Right hindlimb (tissue), 1 donor: Measurements from ENCODE around the gene STARD7.

Experiments
- DNase-seq: peaks from one replicate; pipeline ENCODE4 v3.0.0-alpha.2; 2018

Gene STARD7

DNA sequence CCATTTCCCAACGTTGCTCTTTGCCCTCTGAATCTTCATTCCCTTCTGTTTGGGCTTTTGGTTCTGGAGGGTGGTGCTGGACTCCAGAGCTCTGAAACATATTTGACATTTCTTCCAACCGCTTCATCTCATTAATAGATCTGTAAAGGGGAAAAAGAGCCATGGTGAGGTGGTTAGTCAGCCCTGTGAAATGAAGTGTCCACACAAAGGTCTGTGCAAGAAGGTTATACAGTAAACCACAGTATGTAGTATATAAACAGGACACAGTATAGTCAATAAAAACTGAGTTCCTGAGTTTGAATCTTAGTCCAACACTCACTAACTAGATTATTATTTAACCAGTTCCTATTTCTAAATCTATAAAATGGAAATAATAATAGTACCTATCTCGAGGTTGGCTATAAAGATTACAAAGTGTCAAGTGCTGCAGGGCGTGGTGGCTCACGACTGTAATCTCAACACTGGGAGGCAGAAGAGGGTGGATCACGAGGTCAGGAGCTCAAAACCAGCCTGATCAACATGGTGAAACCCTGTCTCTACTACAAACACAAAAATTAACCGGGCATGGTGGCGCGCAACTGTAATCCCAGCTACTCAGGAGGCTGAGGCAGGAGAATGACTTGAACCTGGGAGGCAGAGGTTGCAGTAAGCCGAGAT is 13.1 kb downstream of the STARD7 start:
- no peak for DNase-seq

DNA sequence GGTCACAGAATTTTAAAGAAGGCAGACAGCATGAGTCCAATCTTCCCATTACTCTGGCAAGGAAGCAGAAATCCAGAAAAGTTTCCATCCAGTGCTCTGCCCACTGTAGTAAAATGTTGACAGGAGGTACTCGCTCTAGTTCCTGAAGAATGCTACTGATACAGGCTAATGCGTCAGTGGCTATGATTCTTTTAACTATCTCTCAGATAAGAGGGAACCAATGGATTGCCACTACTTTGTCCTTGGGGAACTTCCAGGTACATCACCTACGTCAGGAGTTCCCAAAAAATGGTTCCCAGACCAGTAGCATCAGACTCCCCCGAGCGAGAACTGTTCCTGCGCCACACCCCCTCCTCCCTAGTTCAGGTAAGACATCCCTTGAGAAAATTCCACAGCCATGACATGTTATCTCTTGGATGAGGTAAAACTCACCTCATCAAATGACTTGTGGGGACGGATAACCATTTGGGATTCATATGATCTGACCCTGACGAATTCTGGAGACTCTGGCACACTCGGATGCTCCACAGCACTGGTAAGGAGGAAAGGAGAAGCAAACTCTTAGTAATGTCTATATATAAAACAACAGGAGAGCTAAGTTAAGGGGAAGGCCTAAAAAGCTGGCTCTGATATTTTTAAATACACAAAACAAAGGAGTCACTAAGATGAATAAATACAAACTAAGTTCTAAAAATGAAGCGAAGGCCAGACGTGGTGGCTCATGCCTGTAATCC is 16.5 kb downstream of the STARD7 start:
- DNase-seq: no peak

DNA sequence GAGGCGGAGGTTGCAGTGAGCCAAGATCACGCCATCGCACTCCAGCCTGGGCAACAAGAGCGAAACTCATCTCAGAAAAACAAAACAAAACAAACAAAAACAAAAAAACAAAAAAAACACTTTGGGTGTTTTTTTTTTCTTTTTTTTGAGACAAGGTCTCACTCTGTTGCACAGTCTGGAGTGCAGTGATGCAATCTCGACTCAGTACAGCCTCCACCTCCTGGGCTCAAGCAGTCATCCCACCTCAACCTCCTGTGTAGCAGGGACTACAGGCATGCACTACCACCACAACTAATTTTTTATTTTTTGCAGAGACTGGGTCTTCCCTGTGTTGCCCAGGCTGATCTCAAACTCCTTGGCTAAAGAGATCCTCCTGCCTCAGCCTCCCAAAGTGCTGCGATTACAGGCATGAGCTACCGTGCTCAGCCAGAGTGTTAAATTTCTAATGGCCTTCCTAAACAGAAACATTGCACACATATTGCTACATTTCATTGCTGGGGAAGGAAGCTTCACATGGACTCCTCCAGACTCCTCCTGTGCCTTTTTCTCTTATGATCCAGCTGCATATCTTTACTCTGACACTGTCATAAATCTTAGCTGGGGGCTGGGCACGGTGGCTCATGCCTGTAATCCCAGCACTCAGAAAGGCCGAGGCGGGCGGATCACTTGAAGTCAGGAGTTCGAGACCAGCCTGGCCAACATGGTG is 19.7 kb downstream of the STARD7 start:
- no peak for DNase-seq

DNA sequence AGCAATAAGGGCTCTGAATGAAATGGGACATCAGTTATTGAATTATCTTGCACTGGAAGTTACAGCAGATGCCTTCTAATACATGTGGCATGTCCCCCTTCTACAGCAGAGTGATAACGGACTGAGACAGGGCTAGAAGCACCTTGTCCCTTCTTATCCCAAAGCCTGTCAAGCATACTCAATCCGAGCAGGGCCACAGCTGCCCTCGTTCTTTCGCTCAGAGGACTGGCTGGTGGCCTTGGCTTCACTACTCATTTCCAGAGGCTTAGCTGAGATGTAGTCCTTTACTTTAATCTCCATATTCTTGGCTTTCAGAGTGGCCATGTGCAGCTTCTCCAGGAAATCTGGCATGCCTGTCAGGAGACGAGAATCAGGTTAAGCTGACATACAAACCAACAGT is 22.1 kb downstream of the STARD7 start:
- DNase-seq: no peak

DNA sequence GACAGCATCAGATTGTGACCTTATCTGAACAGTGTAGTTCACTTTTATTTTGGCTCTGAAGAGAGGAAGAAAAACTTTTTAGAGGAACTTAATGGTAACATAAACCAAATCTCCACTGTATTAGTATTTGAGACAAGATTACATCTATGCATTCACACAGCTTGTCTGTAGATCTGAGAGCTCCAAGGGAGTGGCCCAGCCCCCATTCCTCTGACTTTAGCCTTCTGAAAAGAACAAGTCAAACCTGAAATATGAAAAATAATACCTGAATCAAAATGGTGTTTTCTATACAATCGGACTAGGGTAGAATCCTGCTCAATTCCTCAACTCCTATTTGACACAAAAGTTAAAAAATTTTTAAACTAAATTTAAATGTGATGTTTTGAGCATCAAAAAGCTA is 23.1 kb downstream of the STARD7 start:
- no peak for DNase-seq

DNA sequence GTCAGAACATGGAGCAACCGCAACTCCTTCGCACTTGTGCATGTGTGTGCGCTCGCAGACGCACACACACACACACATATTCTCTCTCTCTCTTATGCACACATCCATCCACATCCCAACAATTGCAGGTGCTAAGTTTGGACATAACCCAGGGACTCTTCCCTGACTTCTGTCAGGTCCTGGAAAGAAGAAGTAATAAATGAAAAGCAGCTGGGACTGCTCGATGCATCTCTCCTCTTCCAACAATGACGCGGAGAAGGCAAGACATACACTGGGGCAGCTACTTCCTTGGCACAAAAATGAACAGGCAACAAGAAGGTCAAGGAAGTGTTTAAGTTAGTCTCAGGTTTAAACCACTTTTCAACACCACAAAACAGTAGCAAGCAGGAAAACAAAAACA is 23.6 kb downstream of the STARD7 start:
- DNase-seq: no peak

DNA sequence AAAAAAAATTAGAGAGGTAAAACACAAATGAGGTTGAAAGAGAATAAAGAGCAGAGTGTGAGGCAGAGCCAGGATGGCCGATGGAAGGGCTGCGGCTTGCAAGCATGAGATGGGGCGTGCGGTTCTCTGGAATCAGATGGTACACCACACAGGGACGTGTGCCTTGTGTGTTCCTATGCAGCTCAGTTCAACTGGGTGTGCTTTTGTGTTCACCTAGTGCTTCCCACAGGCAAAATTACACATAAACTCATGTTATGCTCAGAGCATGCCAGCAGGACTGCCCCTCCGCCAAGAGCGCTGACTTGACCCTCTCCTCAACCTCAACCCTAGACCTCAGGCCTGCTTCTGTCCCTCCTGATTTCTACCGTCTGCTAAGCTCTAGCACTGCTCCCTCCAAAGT is 24.4 kb downstream of the STARD7 start:
- no peak for DNase-seq

DNA sequence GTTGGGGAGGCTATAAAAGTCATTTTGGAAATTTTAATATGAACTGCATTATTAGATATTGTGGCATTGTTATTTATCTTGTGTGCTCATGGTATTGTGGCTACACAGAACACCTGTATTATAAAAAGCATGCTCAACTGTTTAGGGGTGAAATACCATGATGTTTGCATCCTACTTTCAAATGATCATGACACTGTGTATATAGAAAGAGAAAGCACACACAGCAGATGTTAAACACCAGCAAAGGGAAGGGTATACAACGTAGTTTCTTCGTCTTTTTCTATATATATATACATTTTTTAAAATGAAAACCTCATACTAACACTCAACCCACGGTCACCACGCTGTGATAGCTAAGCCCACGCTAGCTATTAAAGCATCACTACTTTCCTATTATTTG is 27.1 kb downstream of the STARD7 start:
- DNase-seq: no peak

DNA sequence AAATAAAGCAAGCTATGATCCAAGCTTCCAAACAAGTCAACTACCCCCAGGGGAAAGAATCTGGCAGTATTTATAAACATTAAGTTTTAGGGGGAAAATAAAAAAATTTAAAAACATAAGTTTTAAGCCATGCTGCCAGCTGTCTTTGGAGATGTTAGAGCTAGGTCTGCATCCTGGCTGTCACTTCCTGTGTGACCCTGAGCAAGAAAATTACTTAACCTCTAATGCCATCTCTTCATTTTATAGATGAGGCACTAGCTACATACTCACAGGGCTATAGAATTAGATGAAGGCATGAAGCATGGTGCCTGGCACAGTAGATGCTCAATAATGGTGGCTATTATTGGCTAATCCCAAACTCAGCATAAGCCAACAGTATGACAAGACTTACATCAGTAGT is 28.1 kb downstream of the STARD7 start:
- no peak for DNase-seq

DNA sequence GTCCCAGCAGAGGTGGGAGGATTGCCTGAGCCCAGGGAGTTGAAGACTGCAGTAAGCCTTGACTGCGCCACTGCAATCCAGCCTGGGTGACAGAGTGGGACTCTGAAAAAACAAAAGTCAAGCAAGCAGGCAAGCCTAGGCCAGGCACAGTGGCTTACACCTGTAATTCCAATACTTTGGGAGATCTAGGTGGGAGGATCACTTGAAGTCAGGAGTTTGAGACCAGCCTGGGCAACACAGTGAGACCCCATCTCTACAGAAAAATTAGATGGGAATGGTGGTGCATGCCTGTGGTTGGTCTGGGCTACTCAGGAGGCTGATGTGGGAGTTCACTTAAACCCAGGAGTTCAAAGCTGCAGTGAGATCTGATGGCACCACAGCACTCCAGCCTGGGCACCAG is 28.6 kb downstream of the STARD7 start:
- no peak for DNase-seq

DNA sequence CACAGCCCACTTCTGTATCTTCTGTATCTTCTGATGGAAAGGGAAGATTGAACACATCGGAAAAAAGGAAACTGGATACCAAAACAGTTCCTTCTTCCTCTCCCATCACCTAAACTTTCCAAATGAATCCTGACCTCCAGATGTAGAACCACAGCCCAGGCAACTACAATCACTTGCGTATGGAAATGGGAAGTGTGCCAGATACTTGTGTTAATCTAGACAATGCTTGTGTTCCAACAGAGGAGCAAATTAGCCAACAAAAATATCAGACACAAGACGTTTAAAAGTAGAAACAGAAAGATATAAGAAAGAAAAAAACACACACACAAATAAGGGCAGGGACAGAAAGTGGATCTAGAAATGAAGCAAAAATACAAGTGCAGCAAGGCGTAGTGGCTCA is 32.0 kb downstream of the STARD7 start:
- DNase-seq: no peak

DNA sequence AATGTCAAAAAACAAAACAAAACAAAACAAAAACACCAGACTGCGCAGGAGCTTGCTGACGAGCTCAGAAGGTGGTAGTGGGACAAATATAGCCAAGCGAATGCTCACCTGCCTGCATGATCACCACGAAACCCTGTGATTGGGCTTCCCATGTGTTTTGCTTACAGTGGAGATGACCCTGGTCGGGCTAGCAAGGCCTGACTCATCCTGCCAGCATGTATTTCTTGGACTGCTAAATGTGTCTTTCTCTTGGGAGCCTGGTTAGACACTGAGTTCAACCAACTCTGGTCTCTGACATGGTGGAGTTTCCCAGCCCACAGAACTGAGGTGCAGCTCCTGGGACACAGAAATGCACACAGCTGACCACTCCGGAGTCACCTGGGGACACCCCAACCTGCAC is 32.7 kb downstream of the STARD7 start:
- no peak for DNase-seq

DNA sequence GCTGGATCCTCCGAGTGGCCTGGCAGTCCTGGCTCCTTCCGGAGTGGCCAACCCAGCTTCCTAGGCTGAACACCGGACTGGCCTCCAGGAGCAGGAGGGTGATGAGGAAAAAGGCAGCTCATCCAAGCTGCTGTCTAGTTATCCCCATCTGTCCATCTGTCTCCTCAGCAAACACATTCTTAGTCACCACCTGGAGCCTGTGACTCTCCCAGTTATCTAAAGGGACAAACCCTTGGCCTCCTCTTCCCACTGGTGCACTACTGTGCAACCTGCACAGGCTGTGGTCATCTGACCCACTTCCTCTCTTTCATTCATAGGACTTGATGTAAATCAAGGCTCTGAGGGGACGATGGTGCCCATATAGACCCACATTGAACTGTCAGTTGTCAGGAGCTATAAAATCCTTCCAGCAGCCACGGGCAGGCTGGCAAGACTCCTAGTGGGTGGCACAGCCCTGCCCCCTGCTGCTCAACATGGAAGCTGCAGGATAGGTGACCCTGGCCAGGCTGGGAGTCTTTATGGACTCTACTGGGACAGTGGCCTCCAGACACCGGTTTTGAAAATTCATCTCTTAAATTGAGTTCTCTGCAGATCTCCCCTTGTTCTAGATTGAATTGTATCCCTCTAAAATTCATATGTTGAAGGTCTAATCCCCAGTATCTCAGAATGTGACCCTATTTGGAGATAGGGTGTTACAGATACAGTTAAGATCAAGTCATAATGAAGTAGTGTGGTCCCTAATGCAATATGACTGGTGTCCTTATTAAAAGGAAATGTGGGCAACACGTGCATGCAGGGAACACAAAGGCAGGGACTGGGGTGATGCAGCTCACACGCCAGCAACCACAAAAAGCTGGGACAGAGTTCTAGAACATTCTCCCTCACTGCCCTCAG is 34.1 kb downstream of the STARD7 start:
- peak; percentile 63 for DNase-seq

DNA sequence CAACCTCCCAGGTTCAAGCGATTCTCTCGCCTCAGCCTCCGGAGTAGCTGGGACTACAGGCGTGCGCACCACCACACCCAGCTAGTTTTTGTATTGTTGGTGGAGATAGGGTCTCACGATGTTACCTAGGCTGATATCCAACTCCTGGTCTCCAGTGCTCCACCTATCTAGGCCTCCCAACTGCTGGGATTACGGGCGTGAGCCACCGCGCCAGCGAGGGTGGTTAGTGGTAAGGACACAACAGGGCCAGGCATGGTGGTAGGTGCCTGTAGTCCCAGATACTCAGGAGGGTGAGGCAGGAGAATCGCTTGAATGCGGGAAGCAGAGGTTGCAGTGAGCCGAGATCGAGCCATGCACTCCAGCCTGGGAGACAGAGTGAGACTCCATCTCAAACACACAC is 36.8 kb downstream of the STARD7 start:
- no peak for DNase-seq

DNA sequence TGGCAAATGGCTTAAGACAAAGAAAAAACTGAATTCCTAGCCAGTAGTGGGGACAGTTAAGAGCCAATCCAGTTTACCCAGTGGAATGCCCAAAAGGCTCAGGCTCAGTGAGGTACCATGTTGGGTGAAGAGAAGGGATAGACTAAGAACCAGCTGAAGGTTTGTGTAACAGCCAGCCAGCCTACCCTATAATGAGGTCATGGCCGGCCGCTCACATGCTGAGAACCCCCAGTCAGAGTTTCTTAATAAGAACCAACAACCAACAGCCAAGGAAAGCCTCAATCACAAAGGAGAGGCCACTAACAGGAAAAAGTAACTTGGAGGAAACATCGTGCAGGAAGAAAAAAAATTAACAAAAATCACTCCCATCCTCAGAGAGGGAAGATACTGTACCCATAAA is 38.0 kb downstream of the STARD7 start:
- no peak for DNase-seq

DNA sequence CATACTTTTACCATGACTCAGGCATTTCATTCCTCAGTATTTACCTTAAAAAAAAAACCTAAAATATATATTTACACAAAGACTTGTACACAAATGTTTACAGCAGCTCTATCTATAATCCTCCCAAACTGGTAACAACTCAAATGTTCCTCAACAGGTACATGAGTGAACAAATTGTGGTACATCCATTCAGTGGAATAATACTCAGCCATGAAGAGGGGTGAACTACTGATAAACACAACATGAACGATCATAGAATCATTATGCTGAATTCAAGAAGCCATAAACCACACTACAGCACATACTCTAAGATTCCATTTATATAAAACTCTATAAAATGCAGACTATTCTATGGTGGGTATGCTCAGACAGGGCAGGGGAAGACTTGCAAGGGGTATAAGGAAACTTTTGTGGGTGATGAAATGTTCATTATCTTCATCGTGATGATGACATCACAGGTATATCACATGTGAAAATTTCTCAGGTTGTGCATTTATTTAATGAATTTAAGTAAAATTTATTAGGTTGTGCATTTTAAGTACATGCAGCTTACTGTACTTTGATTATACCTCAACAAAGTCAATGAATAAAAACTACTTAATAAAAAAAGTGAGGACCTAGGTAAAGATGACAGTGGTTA is 38.6 kb downstream of the STARD7 start:
- DNase-seq: no peak

DNA sequence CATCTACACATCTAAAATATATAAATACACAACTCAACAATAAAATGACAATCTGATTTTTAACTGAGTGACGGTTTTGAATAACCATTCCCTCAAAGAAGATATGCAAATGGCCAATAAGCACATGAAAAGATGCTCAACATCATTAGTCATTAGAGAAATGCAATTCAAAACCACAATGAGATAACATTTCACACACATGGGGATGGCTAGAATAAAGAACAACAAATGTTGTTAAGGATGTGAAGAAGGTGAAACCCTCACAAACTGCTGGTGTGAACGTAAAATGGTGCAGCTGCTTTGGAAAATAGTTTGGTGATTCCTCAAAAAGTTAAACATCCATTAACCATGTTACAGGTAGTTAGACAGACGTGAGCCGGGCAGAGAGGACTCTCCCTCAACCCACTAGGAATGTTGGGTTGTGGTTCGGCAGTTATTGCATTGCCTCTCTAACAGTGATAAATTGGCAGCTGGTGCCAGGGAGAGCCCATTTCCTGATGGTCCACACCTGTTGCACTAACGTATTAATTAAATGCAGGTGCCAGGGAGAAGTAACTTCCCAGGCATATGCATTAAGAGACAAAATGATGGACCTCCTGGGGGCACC is 41.1 kb downstream of the STARD7 start:
- DNase-seq: no peak

DNA sequence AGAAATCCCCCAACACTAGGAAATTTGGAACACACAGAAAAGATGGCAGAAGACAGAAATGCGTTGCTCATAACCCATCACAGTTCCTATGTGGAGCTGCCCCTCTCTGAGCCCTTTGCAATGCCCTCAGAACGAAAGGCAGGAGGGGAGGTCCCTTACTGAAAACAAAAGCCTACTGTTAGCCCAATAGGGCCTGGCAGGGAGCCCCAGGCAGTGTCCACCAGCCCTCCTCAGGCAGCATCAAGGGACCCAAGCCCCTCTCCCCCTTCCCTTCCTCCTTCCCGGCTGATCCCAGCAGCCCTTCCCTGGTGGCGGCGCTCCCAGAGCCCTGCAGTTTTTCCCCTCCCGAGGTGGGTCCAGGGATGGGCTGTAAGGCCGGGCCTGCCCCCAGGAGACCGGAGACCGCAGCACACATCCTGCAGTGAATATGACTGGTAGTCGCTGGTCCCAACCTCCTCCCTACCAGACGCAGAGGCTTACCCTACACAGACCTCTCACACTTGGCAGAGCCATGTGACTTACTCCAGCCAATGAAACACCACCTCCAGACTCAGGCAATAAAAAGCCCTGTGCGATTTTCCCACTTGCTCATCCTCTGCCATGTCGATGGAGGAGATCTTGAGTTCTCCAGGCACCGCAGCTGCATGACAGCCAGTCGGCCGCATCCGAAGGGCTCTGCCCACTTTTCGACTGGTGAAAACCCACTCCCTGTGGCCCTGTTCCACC is 44.0 kb downstream of the STARD7 start:
- DNase-seq: no peak

DNA sequence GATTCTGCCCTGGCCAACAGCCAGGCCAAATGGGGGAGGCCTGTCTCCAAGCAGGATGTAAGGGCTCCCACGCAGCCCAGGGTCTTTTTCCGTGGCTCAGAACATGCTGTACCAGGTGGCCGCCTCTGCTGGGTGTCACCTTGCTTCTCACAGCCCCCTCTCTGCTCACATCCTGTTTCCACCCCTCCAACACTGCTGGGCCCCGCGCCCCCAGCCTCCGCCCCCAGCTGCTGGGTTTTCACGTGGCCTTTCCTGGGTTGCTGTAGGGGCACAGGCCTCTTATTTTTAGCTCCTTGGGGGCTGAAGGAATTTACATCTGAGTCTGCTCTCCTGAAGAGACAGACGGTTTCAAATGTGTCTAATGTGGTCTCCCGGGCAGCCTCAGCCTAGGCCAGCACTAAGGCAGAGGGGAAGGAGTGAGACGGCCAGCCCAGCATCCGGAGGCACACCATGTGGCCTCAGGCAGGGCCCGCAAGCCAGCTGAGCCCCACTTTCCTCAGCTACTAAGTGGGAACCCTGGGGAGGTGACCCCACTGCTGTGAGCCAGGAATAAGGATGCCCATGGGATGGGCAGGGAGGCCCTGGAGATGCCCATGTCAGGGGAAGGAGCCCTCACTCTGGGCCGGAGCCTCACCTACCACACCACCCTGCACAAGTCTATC is 44.7 kb downstream of the STARD7 start:
- DNase-seq: peak; percentile 66

DNA sequence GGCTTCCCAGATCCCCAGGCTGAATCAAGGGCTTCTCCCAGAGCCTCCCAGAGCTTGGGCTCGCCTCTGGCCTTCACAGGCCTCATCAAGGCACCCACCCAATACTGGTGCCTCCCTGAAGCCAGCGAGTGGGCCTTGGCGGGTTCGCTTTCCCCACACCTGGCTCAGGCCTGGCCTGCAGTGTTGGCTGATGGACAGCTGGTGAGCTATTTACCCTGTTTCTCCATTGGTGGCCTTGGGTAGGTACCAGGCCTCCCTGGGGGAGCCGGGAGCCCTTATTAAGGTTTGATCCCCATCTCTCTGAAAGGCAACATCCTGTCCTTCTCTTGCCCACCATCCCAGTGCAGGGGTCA is 45.2 kb downstream of the STARD7 start:
- DNase-seq: no peak

DNA sequence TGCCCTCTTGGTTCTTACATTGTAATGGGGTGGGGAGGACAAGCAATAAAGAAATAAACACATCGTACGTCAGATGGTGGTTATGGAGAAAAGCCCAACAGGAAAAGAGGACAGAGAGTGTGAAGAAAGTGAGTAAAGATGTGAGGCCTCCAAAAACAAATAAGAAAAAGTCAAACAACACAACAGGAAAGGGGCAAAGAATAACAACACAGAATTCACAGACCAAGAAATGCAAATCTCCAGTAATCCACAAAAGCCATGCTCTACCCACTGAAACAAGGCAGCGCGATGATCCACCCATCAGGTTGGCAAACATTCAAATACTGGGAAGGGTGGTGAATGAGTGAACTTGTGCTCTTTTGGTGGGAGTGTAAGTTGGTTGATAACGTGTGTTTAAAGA is 46.7 kb downstream of the STARD7 start:
- no peak for DNase-seq
